CD14-positive monocyte (primary cell): Measurements from ENCODE around the gene AAR2. TPM values are rescaled to one million over a fixed set of nuclear protein-coding genes. Genes with fewer than 3 reads are reported as not detected.
A peak's percentile ranks its signal among the peaks of the same experiment; 100 is the strongest.

Experiments used
- DNase-seq, 3 donors: peaks; one replicate each; pipeline ENCODE4 v3.0.0-alpha.2; 2011 to 2022
- H2AFZ ChIP-seq: 2 replicates; pipeline ENCODE4 v1.6.0; 2012; ENCODE audit warnings: mild to moderate bottlenecking, low read depth, low read length, inconsistent platforms; ENCODE audit not compliant: insufficient read depth, poor library complexity, severe bottlenecking
- H3K27ac ChIP-seq, 2 donors: 1 replicate in 1 of 2; 2 replicates in 1 of 2; pipeline ENCODE4 v1.5.1; 2012 to 2013; ENCODE audit warnings: low read length in 2 of 2, control low read depth in 1 of 2, inconsistent platforms in 1 of 2, low read depth in 1 of 2, mild to moderate bottlenecking in 1 of 2
- H3K27me3 ChIP-seq, 2 donors: one replicate each; pipeline versions ENCODE4 v1.6.0 to v1.6.1; 2011 to 2013; ENCODE audit warnings: low read length in 2 of 2; ENCODE audit not compliant: control insufficient read depth in 2 of 2, insufficient read depth in 2 of 2
- H3K36me3 ChIP-seq, 2 donors: replicated peaks in 1 of 2; 1 replicate in 1 of 2; 2 replicates in 1 of 2; pipeline versions ENCODE4 v1.5.1 to v1.6.1; 2012 to 2013; ENCODE audit warnings: low read length in 2 of 2, control low read depth in 1 of 2, inconsistent platforms in 1 of 2, mild to moderate bottlenecking in 1 of 2; ENCODE audit not compliant: insufficient read depth in 2 of 2, control insufficient read depth in 1 of 2
- H3K4me1 ChIP-seq, 2 donors: 1 replicate in 1 of 2; 2 replicates in 1 of 2; pipeline versions ENCODE4 v1.5.1 to v1.6.1; 2012 to 2013; ENCODE audit warnings: low read length in 2 of 2, control low read depth in 1 of 2, inconsistent platforms in 1 of 2, mild to moderate bottlenecking in 1 of 2, moderate library complexity in 1 of 2; ENCODE audit not compliant: insufficient read depth in 2 of 2, control insufficient read depth in 1 of 2
- H3K4me2 ChIP-seq: replicated peaks from 2 replicates; pipeline ENCODE3; 2012; ENCODE audit warnings: low read length, moderate library complexity, mild to moderate bottlenecking; ENCODE audit not compliant: poor library complexity, severe bottlenecking; ENCODE audit errors: extremely low read depth
- H3K4me3 ChIP-seq, 3 experiments: fragments of 200-600 bp in 1 of 3; sonication (generic) in 1 of 3; replicated peaks in 1 of 3; 1 replicate in 2 of 3; 2 replicates in 1 of 3; pipeline ENCODE4 v1.5.1; 2011 to 2013; ENCODE audit warnings: low read length in 3 of 3, mild to moderate bottlenecking in 3 of 3, control low read depth in 2 of 3, low read depth in 2 of 3, inconsistent platforms in 1 of 3, moderate library complexity in 1 of 3
- H3K79me2 ChIP-seq: 2 replicates; pipeline ENCODE4 v1.6.0; 2012; ENCODE audit warnings: mild to moderate bottlenecking, control low read depth, inconsistent platforms, low read length, moderate library complexity; ENCODE audit not compliant: insufficient read depth
- H3K9ac ChIP-seq: 2 replicates; pipeline ENCODE4 v1.6.0; 2017; ENCODE audit warnings: low read length, mild to moderate bottlenecking; ENCODE audit not compliant: insufficient read depth, poor library complexity, severe bottlenecking
- H3K9me3 ChIP-seq, 2 donors: replicated peaks in 1 of 2; 1 replicate in 1 of 2; 2 replicates in 1 of 2; pipeline versions ENCODE4 v1.5.1 to v1.6.1; 2012 to 2013; ENCODE audit warnings: low read length in 2 of 2, control low read depth in 1 of 2; ENCODE audit not compliant: control insufficient read depth in 1 of 2, insufficient read depth in 1 of 2
- H4K20me1 ChIP-seq: 2 replicates; pipeline ENCODE4 v1.6.0; 2012; ENCODE audit warnings: mild to moderate bottlenecking, low read length, control low read depth, moderate library complexity; ENCODE audit not compliant: insufficient read depth
- H3K27ac Mint-ChIP-seq, 7 donors: one replicate each; pipeline ENCODE4 v1.8.0; 2020; ENCODE audit warnings: mild to moderate bottlenecking in 7 of 7, mixed read lengths in 7 of 7, moderate library complexity in 6 of 7, inconsistent platforms in 2 of 7
- H3K27me3 Mint-ChIP-seq, 3 donors: one replicate each; pipeline ENCODE4 v1.8.0; 2021 to 2022; ENCODE audit warnings: low read depth in 3 of 3, mild to moderate bottlenecking in 3 of 3, mixed read lengths in 3 of 3, moderate library complexity in 3 of 3, inconsistent platforms in 1 of 3
- H3K36me3 Mint-ChIP-seq, 2 donors: one replicate each; pipeline ENCODE4 v1.8.0; 2020; ENCODE audit warnings: mixed read lengths in 2 of 2, inconsistent platforms in 1 of 2, mild to moderate bottlenecking in 1 of 2
- H3K4me1 Mint-ChIP-seq: one replicate; pipeline ENCODE4 v1.8.0; 2020; ENCODE audit warnings: mild to moderate bottlenecking, mixed read lengths
- H3K4me3 Mint-ChIP-seq, 2 donors: one replicate each; pipeline ENCODE4 v1.8.0; 2020; ENCODE audit warnings: mild to moderate bottlenecking in 2 of 2, mixed read lengths in 2 of 2, moderate library complexity in 1 of 2
- H3K9me3 Mint-ChIP-seq, 7 donors: one replicate each; pipeline ENCODE4 v1.8.0; 2020 to 2022; ENCODE audit warnings: mixed read lengths in 7 of 7, mild to moderate bottlenecking in 6 of 7, moderate library complexity in 6 of 7, inconsistent platforms in 2 of 7
- WGBS: methylation state at CpG from one replicate; pipeline ENCODE4 v1.1.5; 2013; ENCODE audit warnings: missing lambda C conversion rate; ENCODE audit not compliant: insufficient coverage; 5-methylcytosine and 5-hydroxymethylcytosine counted together
- intact Hi-C, 2 donors: fragments of 100-400 bp; cut with micrococcal nuclease; formaldehyde crosslinking; loops; one replicate each; pipeline versions ENCODE4 v1.15.0 to v1.15.1; 2023
- polyA plus RNA-seq, 3 donors: library from polyadenylated mRNA; depleted of rRNA in 1 of 3; unstranded in 2 of 3; stranded (reverse) in 1 of 3; fragments of 300-500 nt in 2 of 3; fragments of >200 nt in 1 of 3; fragmentation: Illumina TruSeq in 2 of 3; gene quantifications; 1 replicate in 2 of 3; 2 replicates in 1 of 3; pipeline ENCODE4 v1.2.3, GENCODE V29; 2012 to 2021
- TF ChIP-seq, protein P1 (sequence below): fragments of 200-600 bp; IDR thresholded peaks from one replicate; pipeline ENCODE4 v1.8.0; 2022; ENCODE audit warnings: antibody characterized with exemption, mild to moderate bottlenecking

Gene AAR2
- polyA plus RNA-seq, 3 donors: 9.1 to 48.8 (median 45.2) TPM

- Histone ChIP-seq H3K27me3 (no peaks in the 10 kb centered on the region), H3K27ac (no peak overlapping the region), H3K36me3 (no peaks in the 10 kb centered on the region), H3K79me2 (no peaks in the 10 kb centered on the region), H4K20me1 (no peaks in the 10 kb centered on the region), H3K4me3 (no peak overlapping the region), H3K9me3 (no peaks in the 10 kb centered on the region), H3K4me1 (no peaks in the 10 kb centered on the region), H3K4me2 (no peak overlapping the region), H3K9ac (no peak overlapping the region), H2AFZ (no peak overlapping the region)
- intact Hi-C loops: no loop called here
- H3K4me1 Mint-ChIP-seq: no peaks in the 10 kb centered on the region
- H3K27ac Mint-ChIP-seq: no peak overlapping the region
- peaks cover 8 to 18% (median 16%) of the 10 kb centered on the region in 3 donors for H3K27me3 Mint-ChIP-seq
- DNase-seq: no peak
- 85% methylated on average over 5 of the region's 6 CpGs for WGBS
- H3K36me3 Mint-ChIP-seq: no peaks in the 10 kb centered on the region
- peaks cover 0 to 3% (median 0%) of the 10 kb centered on the region in 7 donors for H3K9me3 Mint-ChIP-seq
- TF ChIP-seq, protein P1, sequence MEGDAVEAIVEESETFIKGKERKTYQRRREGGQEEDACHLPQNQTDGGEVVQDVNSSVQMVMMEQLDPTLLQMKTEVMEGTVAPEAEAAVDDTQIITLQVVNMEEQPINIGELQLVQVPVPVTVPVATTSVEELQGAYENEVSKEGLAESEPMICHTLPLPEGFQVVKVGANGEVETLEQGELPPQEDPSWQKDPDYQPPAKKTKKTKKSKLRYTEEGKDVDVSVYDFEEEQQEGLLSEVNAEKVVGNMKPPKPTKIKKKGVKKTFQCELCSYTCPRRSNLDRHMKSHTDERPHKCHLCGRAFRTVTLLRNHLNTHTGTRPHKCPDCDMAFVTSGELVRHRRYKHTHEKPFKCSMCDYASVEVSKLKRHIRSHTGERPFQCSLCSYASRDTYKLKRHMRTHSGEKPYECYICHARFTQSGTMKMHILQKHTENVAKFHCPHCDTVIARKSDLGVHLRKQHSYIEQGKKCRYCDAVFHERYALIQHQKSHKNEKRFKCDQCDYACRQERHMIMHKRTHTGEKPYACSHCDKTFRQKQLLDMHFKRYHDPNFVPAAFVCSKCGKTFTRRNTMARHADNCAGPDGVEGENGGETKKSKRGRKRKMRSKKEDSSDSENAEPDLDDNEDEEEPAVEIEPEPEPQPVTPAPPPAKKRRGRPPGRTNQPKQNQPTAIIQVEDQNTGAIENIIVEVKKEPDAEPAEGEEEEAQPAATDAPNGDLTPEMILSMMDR: no peak
- no peak overlapping the region for H3K4me3 Mint-ChIP-seq
These were observed 43.5 kb downstream of the AAR2 start for GRCh38 chr20:36279776-36280175.

DNA sequence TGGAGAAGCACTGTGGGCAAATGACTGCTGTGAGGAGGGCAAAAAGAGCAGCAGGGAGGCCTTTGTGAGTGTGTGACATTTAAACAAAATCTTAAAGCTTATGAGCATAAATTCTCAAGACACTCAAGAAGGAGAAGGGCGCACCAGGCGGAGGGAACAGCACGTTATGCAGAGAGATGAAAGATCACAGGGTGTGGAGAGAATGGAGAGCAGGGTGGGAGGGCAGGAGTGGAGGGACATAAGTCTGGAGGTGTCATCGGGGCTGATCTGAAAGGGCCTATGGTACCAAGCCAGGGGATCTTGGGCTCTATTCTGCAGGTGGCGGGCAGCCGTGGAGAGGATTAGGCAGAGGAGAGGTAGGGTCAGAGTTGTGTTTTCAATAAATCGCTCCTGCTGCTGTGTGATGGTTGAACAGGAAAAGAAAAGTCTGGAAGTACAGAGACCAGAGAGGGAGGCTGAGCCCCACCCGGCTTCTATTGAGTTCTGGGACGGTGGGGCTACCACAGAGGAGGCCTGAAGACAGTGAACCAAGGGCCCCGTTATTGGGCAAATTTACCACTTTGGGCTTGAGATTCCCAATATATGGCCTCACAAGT lies 45.6 kb downstream of the AAR2 start:
- Mint-ChIP-seq H3K4me1 (no peaks in the 10 kb centered on the region), H3K36me3 (no peaks in the 10 kb centered on the region), H3K9me3 (no peaks in the 10 kb centered on the region), H3K27me3 (peaks cover 8 to 22% (median 18%) of the 10 kb centered on the region in 3 donors), H3K27ac (peak overlapping the region in 1 of 7 donors; percentile 36), H3K4me3 (no peak overlapping the region)
- H2AFZ ChIP-seq: no peak overlapping the region
- H3K79me2 ChIP-seq: no peaks in the 10 kb centered on the region
- H3K27me3 ChIP-seq: no peaks in the 10 kb centered on the region
- H3K36me3 ChIP-seq: no peaks in the 10 kb centered on the region
- TF ChIP-seq, protein P1: no peak
- H3K9me3 ChIP-seq: no peaks in the 10 kb centered on the region
- intact Hi-C loops: no loop called here
- no peak overlapping the region for H3K4me3 ChIP-seq
- no peak for DNase-seq
- no peak overlapping the region for H3K27ac ChIP-seq
- WGBS: 89% methylated on average over 10 of the region's 10 CpGs
- no peak overlapping the region for H3K9ac ChIP-seq
- H3K4me2 ChIP-seq: no peak overlapping the region
- no peaks in the 10 kb centered on the region for H4K20me1 ChIP-seq
- H3K4me1 ChIP-seq: no peaks in the 10 kb centered on the region
